Nephron (organoid): ENCODE data around the gene TIFAB.

Experiments used
- H3K27ac Mint-ChIP-seq, 3 experiments: 2 replicates each; pipeline ENCODE4 v1.8.0; 2020; ENCODE audit warnings: mixed read lengths in 3 of 3, mild to moderate bottlenecking in 2 of 3, moderate library complexity in 1 of 3
- H3K27me3 Mint-ChIP-seq: 2 replicates; pipeline ENCODE4 v1.8.0; 2021; ENCODE audit warnings: low read depth, mild to moderate bottlenecking, moderate library complexity, mixed read lengths
- H3K36me3 Mint-ChIP-seq: 2 replicates; pipeline ENCODE4 v1.8.0; 2020; ENCODE audit warnings: low read depth, mixed read lengths
- H3K4me1 Mint-ChIP-seq: 2 replicates; pipeline ENCODE4 v1.8.0; 2020; ENCODE audit warnings: mixed read lengths
- H3K4me3 Mint-ChIP-seq, 3 experiments: 2 replicates each; pipeline ENCODE4 v1.8.0; 2020; ENCODE audit warnings: mild to moderate bottlenecking in 3 of 3, mixed read lengths in 3 of 3, moderate library complexity in 2 of 3
- H3K9me3 Mint-ChIP-seq: 2 replicates; pipeline ENCODE4 v1.8.0; 2020; ENCODE audit warnings: mixed read lengths
- CTCF ChIP-seq, 3 experiments: fragments of 200-600 bp; sonication (generic); IDR thresholded peaks; one replicate each; pipeline ENCODE4 v1.5.0; 2021; ENCODE audit warnings: antibody characterized with exemption in 3 of 3; ENCODE audit not compliant: unreplicated experiment in 3 of 3

Gene TIFAB

GRCh38 chr5:135448791-135449507 lies 3.2 kb downstream of the TIFAB start:
- H3K4me3 Mint-ChIP-seq, result no peak overlapping the region
- H3K9me3 Mint-ChIP-seq, result no peaks in the 10 kb centered on the region
- H3K27me3 Mint-ChIP-seq, result peaks cover 26% of the 10 kb centered on the region
- peak overlapping the region in 2 of 3 experiments; percentile 29 to 82 for H3K27ac Mint-ChIP-seq
- H3K36me3 Mint-ChIP-seq, result no peaks in the 10 kb centered on the region
- no peak for TF ChIP-seq CTCF (IDR thresholded peaks at IDR 0.05; ENCODE audit: unreplicated experiment in 3 of 3)
- peaks cover 25% of the 10 kb centered on the region for H3K4me1 Mint-ChIP-seq

- Mint-ChIP-seq H3K4me1 (peaks cover 33% of the 10 kb centered on the region), H3K36me3 (no peaks in the 10 kb centered on the region), H3K4me3 (no peak overlapping the region), H3K27ac (peak overlapping the region in 1 of 3 experiments; percentile 82), H3K27me3 (peaks cover 26% of the 10 kb centered on the region), H3K9me3 (no peaks in the 10 kb centered on the region)
- no peak for TF ChIP-seq CTCF (IDR thresholded peaks at IDR 0.05; ENCODE audit: unreplicated experiment in 3 of 3)
These were observed 3.9 kb downstream of the TIFAB start for GRCh38 chr5:135448071-135448739.

DNA sequence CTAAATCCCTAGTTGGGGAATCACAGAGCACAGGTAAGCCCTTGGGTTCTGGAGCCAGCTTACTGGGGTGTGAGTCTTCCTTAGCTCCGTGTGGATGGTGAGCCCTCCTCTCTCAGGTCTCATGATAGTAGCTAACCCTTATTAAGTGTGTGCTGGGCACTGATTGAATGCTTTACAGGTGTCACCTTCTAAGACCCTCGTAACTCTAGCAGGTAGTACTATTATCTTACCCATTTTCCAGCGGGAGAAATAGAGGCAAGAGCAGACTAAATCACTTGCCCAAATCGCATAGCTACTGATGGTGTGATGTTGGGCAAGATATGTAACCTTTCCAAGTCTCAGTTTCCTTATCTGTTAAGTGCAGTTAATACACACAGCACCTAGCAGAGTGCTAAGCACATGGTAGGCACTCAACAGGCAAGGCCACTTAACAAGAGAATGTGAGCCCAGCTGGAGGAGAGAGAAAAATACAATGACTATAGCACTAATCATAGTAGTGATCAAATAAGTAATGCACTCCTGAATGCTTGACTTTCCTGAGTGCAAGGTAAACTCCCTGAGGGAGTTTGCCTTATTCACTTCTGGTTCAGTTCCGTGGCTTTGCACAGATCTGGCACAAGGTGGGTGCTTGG lies 4.7 kb downstream of the TIFAB start, which contains the start of gene DCANP1:
Gene DCANP1 (minus strand): TSS at position 51 of the 632 bp plus-strand sequence. CDS start 240 bp downstream, outside the sequence.
- peaks cover 40% of the 10 kb centered on the region for H3K4me1 Mint-ChIP-seq
- H3K27ac Mint-ChIP-seq, result peak within 1 kb of the TSS in 2 of 3 experiments; percentile 36 to 49
- H3K27me3 Mint-ChIP-seq, result peaks cover 29% of the 10 kb centered on the region
- no peak within 1 kb of the TSS for H3K4me3 Mint-ChIP-seq
- no peak for TF ChIP-seq CTCF (IDR thresholded peaks at IDR 0.05; ENCODE audit: unreplicated experiment in 3 of 3)
- H3K9me3 Mint-ChIP-seq, result no peaks in the 10 kb centered on the region
- no peaks in the 10 kb centered on the region for H3K36me3 Mint-ChIP-seq

DNA sequence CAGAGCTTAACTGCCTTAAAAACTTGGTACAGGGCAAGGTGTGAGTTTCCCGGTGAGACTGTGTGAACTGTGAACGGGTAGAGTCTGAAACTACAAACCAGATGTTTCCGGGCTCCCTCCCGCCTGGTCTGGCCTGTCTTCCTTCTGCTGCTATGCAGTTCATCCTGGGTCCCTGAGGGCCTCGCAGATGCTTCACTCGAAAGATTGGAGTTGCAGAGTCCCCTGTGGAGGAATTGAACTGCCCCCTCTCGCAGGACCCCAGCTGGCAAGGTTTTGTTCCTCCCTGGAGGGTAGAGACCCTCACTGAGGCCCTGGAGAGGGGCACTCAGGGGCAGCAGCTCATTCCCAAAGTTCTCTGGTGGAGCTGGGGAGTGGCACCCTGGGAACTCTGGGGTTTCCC lies 5.5 kb downstream of the TIFAB start:
- H3K4me1 Mint-ChIP-seq, result peaks cover 48% of the 10 kb centered on the region
- no peak for TF ChIP-seq CTCF (IDR thresholded peaks at IDR 0.05; ENCODE audit: unreplicated experiment in 3 of 3)
- peaks cover 28% of the 10 kb centered on the region for H3K27me3 Mint-ChIP-seq
- no peaks in the 10 kb centered on the region for H3K9me3 Mint-ChIP-seq
- H3K36me3 Mint-ChIP-seq, result no peaks in the 10 kb centered on the region
- H3K27ac Mint-ChIP-seq, result peak overlapping the region in 2 of 3 experiments; percentile 36 to 49
- no peak overlapping the region for H3K4me3 Mint-ChIP-seq

DNA sequence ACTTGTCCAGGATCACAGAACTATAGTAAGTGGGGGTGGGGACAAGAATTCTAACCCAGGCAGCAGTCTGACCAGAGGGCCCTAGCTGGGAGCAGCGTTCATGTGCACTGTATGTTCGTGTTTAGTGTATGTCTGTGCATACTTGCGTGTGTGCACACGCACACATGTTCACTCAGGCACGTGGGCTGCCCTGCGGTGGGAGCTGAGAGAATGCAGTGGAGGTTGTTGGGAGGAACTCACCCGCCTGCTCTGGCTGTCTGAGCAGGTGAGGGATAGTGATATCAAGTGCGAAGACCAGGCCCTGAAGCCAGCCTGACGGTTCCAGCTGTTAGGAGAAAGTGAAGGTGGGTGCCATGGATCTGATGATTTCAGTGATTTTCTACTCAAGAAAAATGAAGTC lies 5.9 kb downstream of the TIFAB start:
- Mint-ChIP-seq H3K27me3 (peaks cover 28% of the 10 kb centered on the region), H3K4me3 (no peak overlapping the region), H3K9me3 (no peaks in the 10 kb centered on the region), H3K27ac (peak overlapping the region in 2 of 3 experiments; percentile 36 to 49), H3K4me1 (peaks cover 53% of the 10 kb centered on the region), H3K36me3 (no peaks in the 10 kb centered on the region)
- no peak for TF ChIP-seq CTCF (IDR thresholded peaks at IDR 0.05; ENCODE audit: unreplicated experiment in 3 of 3)
